T-helper 2 cell (primary cell): Measurements from ENCODE around the gene DSCAM.

ENCODE experiments used
- DNase-seq, 5 experiments: peaks; one replicate each; pipeline versions ENCODE4 v3.0.0 to v3.0.0-alpha.2; 2012 to 2022

Gene DSCAM

GRCh38 chr21:40765811-40766210 lies 81.1 kb downstream of the DSCAM start:
- DNase-seq: no peak

- DNase-seq: no peak
Observed at GRCh38 chr21:40760821-40761220, 86.1 kb downstream of the DSCAM start.

GRCh38 chr21:40759061-40759460 lies 87.9 kb downstream of the DSCAM start:
- DNase-seq: no peak

GRCh38 chr21:40757366-40757765 lies 89.6 kb downstream of the DSCAM start:
- no peak for DNase-seq

DNA sequence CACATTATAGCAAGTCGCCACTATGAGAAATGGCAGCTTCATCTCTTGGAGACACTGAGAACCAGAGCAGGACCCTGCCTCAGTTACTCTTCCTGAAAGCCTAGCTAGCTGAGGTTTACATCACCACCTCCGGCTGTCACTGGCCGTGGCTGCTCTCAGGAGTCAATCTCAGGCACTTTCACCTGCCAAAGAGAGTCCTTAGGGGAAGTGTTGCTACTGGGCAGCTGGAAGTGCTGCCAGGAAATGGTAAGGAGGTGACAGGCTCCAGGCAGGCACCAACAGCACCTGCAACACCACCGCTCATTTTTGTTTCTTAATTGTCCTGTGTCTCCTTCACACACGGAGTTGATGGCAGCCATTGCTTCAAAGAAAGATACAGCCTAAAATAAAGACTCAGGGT lies 92.5 kb downstream of the DSCAM start:
- DNase-seq: no peak

DNA sequence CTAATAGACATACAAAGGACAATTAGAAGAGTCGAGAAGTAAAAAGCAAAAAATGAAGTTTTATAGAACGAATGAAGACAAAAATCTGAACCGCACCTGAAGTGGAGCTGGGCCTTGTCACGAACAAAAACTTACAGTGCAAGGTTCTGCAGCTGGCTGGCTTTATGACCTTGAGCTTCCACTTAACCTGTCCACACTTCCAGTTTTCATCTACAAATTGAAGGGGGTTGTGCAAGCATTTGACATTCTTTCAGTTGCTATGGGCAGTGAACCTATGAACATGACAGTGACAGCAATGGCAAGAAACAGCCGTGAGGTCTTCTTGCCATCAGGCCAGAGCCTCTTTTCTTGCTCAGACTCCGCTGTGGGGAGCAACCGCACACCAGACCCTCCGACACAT lies 93.2 kb downstream of the DSCAM start:
- DNase-seq: no peak

DNA sequence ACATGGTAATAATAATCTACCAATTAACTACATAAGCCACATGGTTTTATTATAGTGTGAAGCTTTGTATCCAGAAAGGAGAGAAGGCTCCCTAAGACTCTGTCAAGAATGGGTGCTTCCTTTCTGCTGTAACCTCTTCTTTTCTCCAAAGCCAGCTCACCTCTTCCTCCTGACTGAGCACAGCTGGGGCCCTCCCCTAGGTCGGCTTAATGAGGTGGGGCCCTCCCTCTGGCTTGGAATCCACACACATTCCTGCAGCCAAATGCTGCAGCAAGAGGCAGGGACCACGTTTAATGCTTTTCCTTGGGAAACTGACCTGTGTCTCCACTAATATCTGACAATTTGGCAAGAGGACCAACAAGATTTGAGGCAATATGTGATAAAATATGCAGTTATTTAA lies 94.8 kb downstream of the DSCAM start:
- no peak for DNase-seq

DNA sequence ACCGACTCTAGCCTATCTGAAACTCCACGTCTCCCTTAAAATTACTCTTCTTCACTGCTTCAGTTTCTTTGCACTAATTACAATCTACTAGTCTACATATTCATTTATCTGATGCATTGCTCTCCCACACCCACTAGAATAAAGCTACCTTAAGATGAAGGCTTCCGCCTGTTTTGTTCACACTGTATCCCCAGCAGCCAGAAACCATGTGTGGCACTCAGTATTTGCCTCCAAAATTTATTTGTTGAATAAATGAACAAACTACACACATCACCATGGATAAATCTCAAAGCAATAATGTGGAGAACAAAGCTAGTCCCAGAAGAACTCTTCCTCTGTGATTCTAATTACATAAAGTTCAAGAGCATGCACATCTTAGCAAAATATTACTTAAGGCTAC lies 95.7 kb downstream of the DSCAM start:
- DNase-seq: no peak

- DNase-seq: no peak
Observed at GRCh38 chr21:40736145-40736544, 110.8 kb downstream of the DSCAM start.

GRCh38 chr21:40733024-40733397 lies 113.9 kb downstream of the DSCAM start:
- no peak for DNase-seq

DNA sequence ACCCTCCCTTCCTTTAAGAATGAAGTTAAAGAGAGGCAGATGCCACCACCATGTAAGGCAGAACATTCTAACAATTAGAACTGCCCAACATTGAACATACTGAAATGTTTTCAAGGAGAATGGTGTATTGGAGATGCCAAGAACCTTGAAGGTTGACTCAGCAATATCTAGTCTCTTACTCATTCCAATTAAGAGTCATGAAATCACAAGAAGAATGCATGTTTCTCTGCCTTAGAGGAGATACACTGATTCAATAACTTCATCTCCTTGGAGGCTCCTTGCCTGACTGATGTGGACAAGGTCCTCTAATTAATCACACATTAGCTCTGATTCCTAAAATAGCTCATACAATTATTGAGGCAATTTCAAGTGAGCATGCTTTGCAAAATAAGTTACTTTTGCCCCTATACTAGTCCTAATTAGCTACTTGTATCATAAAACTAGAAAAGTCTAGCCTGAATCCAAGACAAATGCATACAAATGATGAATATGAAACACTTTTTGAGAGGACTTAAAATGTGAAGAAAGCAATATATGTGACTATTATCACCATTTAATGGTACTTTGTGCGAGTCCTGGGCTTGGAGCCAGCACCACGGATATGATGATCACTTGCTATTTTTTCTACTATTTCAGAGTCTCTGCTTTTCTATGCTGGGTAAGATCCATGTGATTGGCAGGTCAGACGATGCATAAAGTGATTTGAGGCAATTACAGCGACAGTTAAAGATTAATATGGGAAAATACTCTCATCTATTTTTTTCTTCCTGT lies 114.5 kb downstream of the DSCAM start:
- no peak for DNase-seq

GRCh38 chr21:40731206-40731605 lies 115.8 kb downstream of the DSCAM start:
- no peak for DNase-seq

GRCh38 chr21:40730426-40730800 lies 116.5 kb downstream of the DSCAM start:
- DNase-seq: no peak

- no peak for DNase-seq
Observed at GRCh38 chr21:40729761-40730425, 117.1 kb downstream of the DSCAM start.

GRCh38 chr21:40723966-40724365 lies 123.0 kb downstream of the DSCAM start:
- DNase-seq: no peak

GRCh38 chr21:40723317-40723716 lies 123.6 kb downstream of the DSCAM start:
- DNase-seq: no peak

GRCh38 chr21:40719615-40720014 lies 127.3 kb downstream of the DSCAM start:
- DNase-seq: no peak

GRCh38 chr21:40717028-40717427 lies 129.9 kb downstream of the DSCAM start:
- no peak for DNase-seq

DNA sequence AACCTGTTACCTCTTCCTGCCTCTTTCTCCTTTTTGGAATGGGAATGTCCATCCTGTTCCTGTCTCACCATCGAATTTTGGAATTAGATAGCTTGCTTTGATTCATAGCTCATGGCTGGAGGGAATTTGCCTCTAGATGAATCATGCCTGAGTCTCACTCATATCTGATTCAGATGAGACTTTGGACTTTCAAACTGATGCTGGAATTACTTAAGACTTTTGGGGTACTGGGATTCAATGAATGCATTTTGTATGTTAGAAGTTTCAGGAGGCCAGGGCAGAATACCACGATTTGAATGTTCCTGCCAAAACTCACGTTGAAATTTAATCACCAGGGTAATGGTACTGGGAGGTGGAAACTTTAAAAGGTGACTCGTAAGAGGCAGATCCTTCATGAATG lies 132.4 kb downstream of the DSCAM start:
- no peak for DNase-seq

- no peak for DNase-seq
Observed at GRCh38 chr21:40707656-40708244, 139.2 kb downstream of the DSCAM start.

DNA sequence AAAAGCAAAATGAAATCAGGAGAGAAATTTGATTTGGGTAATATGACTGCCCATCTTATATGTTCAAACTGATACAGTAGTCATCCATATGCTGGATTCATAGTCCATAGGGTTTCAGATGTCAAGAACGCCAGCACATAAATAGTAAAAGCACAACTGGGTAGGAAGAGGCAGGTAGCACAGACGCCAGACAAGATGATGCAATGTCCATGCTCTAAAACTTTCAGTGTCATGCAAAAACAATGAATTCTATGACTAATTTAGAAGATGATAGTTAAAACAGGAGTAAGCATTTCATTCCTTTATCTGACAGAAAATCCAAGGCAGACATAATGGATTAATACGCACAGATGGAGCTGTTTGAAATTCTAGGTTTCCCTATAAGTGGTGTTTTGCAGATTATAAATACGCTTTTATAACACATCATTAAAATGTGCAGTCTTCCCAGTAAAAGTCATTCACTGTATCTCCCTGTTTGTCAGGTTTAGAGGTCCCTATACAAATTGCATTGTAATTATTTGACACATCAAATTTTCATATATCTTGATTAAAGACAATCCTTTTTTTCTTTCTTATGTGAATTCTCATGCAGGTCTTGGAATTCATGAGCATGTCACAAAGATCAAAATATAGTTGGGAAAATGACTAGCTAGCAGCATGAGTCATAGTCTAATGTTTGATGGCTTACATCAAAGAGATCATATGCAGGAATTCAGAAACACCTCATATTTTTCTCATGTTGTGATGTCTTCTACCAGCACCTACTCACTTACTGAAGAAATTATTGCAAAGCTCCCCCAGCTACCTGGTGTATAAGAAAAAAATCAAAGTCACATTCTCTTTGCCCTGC lies 139.9 kb downstream of the DSCAM start:
- DNase-seq: no peak

DNA sequence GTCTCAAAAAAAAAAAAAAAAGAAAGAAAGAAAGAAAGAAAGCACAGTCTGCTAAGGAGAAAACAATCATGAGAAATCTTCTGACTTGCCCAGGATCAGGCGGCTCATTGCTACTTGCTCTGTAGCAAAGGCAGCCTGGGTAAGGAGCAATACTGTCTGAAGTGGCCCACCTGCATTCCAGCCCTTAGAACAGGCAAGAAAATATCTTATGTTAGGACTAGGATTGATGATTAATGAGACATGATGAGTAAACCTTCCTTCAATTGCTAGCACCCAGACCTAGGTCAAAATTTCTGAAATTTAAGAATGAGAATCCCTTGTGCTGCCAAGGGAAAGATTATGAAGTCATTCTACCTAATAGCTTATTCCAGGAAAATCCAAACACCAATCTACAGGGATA lies 140.8 kb downstream of the DSCAM start:
- DNase-seq: no peak

DNA sequence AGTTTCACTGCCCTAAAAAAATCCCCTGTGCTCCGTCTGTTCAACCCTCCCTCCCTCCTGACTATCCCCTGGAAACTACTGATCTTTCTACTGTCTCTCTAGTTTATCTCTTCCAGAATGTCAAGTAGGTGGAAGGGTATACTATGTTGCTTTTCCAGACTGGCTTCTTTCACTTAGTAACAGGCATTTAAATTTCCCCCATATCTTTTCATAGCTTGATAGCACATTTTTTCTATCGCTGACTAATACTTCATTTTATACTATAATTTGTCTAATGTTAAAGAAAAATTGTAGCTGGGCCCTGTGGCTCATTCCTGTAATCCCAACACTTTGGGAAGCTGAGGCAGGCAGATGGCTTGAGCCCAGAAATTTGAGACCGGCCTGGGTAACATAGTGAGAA lies 142.8 kb downstream of the DSCAM start:
- no peak for DNase-seq
